HepG2 (cell line): ENCODE results near the gene VGLL4. TPM values are rescaled to one million over a fixed set of nuclear protein-coding genes. Genes with fewer than 3 reads are reported as not detected.

ENCODE experiments used
- ATAC-seq: fragments of 200-7000 bp; cut with Tn5 transposase; 3 replicates; pipeline ENCODE4 v1.9.1; 2020; ENCODE audit warnings: mild to moderate bottlenecking, moderate library complexity
- BruUV-seq: library from RNA; stranded (reverse); fragments of 400-500 nt; replicated peaks from 2 replicates; lab custom pipeline; 2021; lab: Mats Ljungman, UMichigan
- CTCF ChIA-PET: fragments of 300-600 bp; formaldehyde crosslinking; extraction: SDS; loops from one replicate; lab custom pipeline; 2021; ENCODE audit warnings: low total read pairs, inconsistent platforms, low intra/inter-chr PET ratio; lab: Yijun Ruan, JAX
- POLR2A ChIA-PET: fragments of 350-600 bp; sonication (Branson Sonifier 250); formaldehyde crosslinking; loops from one replicate; lab custom pipeline; 2020; ENCODE audit warnings: antibody characterized with exemption, inconsistent platforms; lab: Yijun Ruan, JAX
- DNase-seq: peaks from one replicate; pipeline ENCODE4 v3.0.0-alpha.2; 2015; ENCODE audit warnings: low spot score
- FAIRE-seq: peaks from 3 replicates; lab custom pipeline; 2011; peaks lifted over from hg19 to GRCh38; lab: Jason Lieb, UNC
- H2AFZ ChIP-seq: one replicate; pipeline ENCODE4 v1.6.1; 2011; ENCODE audit warnings: low read length, inconsistent platforms
- H3K27ac ChIP-seq: fragments of 300-600 bp; 3 replicates; pipeline ENCODE4 v1.8.0; 2011; ENCODE audit warnings: mixed run types, mild to moderate bottlenecking, mixed read lengths, low read length, inconsistent platforms; ENCODE audit not compliant: insufficient read depth; ENCODE audit errors: extremely low read length
- H3K27me3 ChIP-seq, 2 experiments: fragments of 200-600 bp in 1 of 2; 2 replicates in 1 of 2; 3 replicates in 1 of 2; pipeline versions ENCODE4 v1.6.0 to v1.8.0; 2011; ENCODE audit warnings: low read length in 2 of 2, mild to moderate bottlenecking in 2 of 2, moderate library complexity in 2 of 2, inconsistent platforms in 1 of 2; ENCODE audit not compliant: insufficient read depth in 2 of 2, control insufficient read depth in 1 of 2
- H3K36me3 ChIP-seq, 2 experiments: fragments of 200-600 bp in 1 of 2; replicated peaks in 1 of 2; 2 replicates in 1 of 2; 3 replicates in 1 of 2; pipeline versions ENCODE4 v1.5.1 to v1.8.0; 2011; ENCODE audit warnings: low read length in 2 of 2, inconsistent platforms in 1 of 2; ENCODE audit not compliant: insufficient read depth in 2 of 2, control insufficient read depth in 1 of 2
- H3K4me1 ChIP-seq: 2 replicates; pipeline ENCODE4 v1.5.1; 2012; ENCODE audit warnings: low read length, inconsistent platforms; ENCODE audit not compliant: insufficient read depth
- H3K4me2 ChIP-seq: 2 replicates; pipeline ENCODE4 v1.6.0; 2011; ENCODE audit warnings: low read depth, low read length, inconsistent platforms
- H3K4me3 ChIP-seq, 3 experiments: fragments of 200-600 bp in 1 of 3; sonication (generic), shearing (Covaris generic) in 1 of 3; replicated peaks in 1 of 3; 2 replicates each; pipeline ENCODE4 v1.5.1; 2011 to 2016; ENCODE audit warnings: low read length in 3 of 3, inconsistent platforms in 2 of 3, low read depth in 2 of 3, mild to moderate bottlenecking in 2 of 3, control low read depth in 1 of 3, mixed read lengths in 1 of 3; ENCODE audit not compliant: insufficient read depth in 1 of 3
- H3K79me2 ChIP-seq: one replicate; pipeline ENCODE4 v1.6.1; 2011; ENCODE audit warnings: low read length, inconsistent platforms; ENCODE audit not compliant: insufficient read depth
- H3K9ac ChIP-seq: 2 replicates; pipeline ENCODE4 v1.6.0; 2011; ENCODE audit warnings: mild to moderate bottlenecking, low read depth, low read length, inconsistent platforms; ENCODE audit not compliant: insufficient read depth
- H3K9me3 ChIP-seq: 2 replicates; pipeline ENCODE4 v1.5.1; 2012; ENCODE audit warnings: mild to moderate bottlenecking, low read length
- H4K20me1 ChIP-seq: 2 replicates; pipeline ENCODE4 v1.6.0; 2011; ENCODE audit warnings: inconsistent platforms, mild to moderate bottlenecking, low read length, moderate library complexity; ENCODE audit not compliant: insufficient read depth
- DNMT1 ChIP-seq: sonication (generic); formaldehyde crosslinking; IDR thresholded peaks from 2 replicates; pipeline ENCODE4 v1.5.1; 2020; ENCODE audit warnings: mild to moderate bottlenecking, missing genetic modification reagents
- SIX4 ChIP-seq: sonication (generic); formaldehyde crosslinking; IDR thresholded peaks from 2 replicates; pipeline ENCODE4 v1.4.0; 2020; ENCODE audit warnings: missing genetic modification reagents
- SMC3 ChIP-seq: IDR thresholded peaks from 2 replicates; pipeline ENCODE4 v1.6.1; 2011; ENCODE audit warnings: low read length, improper control_type of control experiment
- SYNCRIP ChIP-seq: fragments of 200-400 bp; formaldehyde crosslinking; IDR thresholded peaks from 2 replicates; pipeline ENCODE4 v1.6.1; 2018; ENCODE audit warnings: mild to moderate bottlenecking, low read depth, low read length; ENCODE audit not compliant: insufficient read depth
- THAP8 ChIP-seq: sonication (generic); formaldehyde crosslinking; IDR thresholded peaks from 2 replicates; pipeline ENCODE4 v1.5.1; 2020; ENCODE audit warnings: missing genetic modification reagents, mild to moderate bottlenecking, borderline replicate concordance
- U2AF2 ChIP-seq: fragments of 200-400 bp; formaldehyde crosslinking; IDR thresholded peaks from 2 replicates; pipeline ENCODE4 v1.6.1; 2017; ENCODE audit warnings: low read depth, mild to moderate bottlenecking, low read length
- XRCC5 ChIP-seq: fragments of 200-400 bp; formaldehyde crosslinking; optimal IDR thresholded peaks from 2 replicates; pipeline ENCODE3; 2017; ENCODE audit warnings: mild to moderate bottlenecking, low read length
- ZNF235 ChIP-seq: sonication (generic); formaldehyde crosslinking; IDR thresholded peaks from 2 replicates; pipeline ENCODE4 v1.8.1; 2023; ENCODE audit warnings: mild to moderate bottlenecking, missing genetic modification reagents, borderline replicate concordance
- ZNF407 ChIP-seq: sonication (generic); formaldehyde crosslinking; IDR thresholded peaks from one replicate; pipeline ENCODE4 v1.5.1; 2020; ENCODE audit warnings: mild to moderate bottlenecking, missing genetic modification reagents; ENCODE audit errors: not compliant biosample characterization
- ZNF567 ChIP-seq: sonication (generic); formaldehyde crosslinking; IDR thresholded peaks from 2 replicates; pipeline ENCODE4 v1.8.1; 2023; ENCODE audit warnings: mild to moderate bottlenecking, missing genetic modification reagents, borderline replicate concordance
- WGBS: methylation state at CpG from one replicate; pipeline ENCODE4 v1.1.6; 2017; ENCODE audit warnings: low lambda C conversion rate; 5-methylcytosine and 5-hydroxymethylcytosine counted together
- in situ Hi-C: cut with HindIII; loops from 2 replicates; pipeline ENCODE4 v1.10.0; 2017; ENCODE audit warnings: low pct_unique_long_range_greater_than_20kb; ENCODE audit not compliant: extremely low pct_ligation_motif_present
- intact Hi-C: fragments of 100-400 bp; cut with micrococcal nuclease; formaldehyde crosslinking; loops from one replicate; pipeline ENCODE4 v1.10.0; 2022; ENCODE audit not compliant: unreplicated experiment
- polyA plus RNA-seq, 8 experiments: library from polyadenylated mRNA; depleted of rRNA in 3 of 8; stranded (reverse) in 7 of 8; unstranded in 1 of 8; fragments of >200 nt; fragmentation: Illumina TruSeq in 4 of 8; extraction: Trizol in 4 of 8; gene quantifications; 2 replicates each; pipeline versions ENCODE4 v1.2.1 to v1.2.3, GENCODE V29; 2011 to 2016; ENCODE audit warnings: low read depth in 4 of 8, missing spikeins in 1 of 8, mixed read lengths in 1 of 8; ENCODE audit not compliant: insufficient read depth in 1 of 8
- total RNA-seq, 5 experiments: library from RNA; depleted of rRNA; stranded (reverse); fragments of >200 nt; fragmentation: Illumina TruSeq; extraction: Trizol; gene quantifications; 2 replicates each; pipeline ENCODE4 v1.2.3, GENCODE V29; 2016; ENCODE audit warnings: low read depth in 1 of 5
- TF ChIP-seq, protein P1 (sequence below): sonication (generic); formaldehyde crosslinking; IDR thresholded peaks from 2 replicates; pipeline ENCODE4 v1.5.0; 2020; ENCODE audit warnings: missing genetic modification reagents

Gene VGLL4
- total and polyA plus RNA-seq, 2 of the 13 experiments (the other 11 are each of a cell fraction or from before 2014, with no cell fraction given) = 23.2 to 39.0 TPM

- BruUV-seq = no TSS peak
- no peak for FAIRE-seq
- peaks cover 19% of the 10 kb centered on the region for H3K4me1 ChIP-seq
- H3K27me3 ChIP-seq = no peaks in the 10 kb centered on the region
- CTCF ChIA-PET = no interaction called here
- H3K9me3 ChIP-seq = no peaks in the 10 kb centered on the region
- no peak overlapping the region for H3K27ac ChIP-seq
- H3K36me3 ChIP-seq = no peaks in the 10 kb centered on the region
- ATAC-seq = no peak
- no peak overlapping the region for H2AFZ ChIP-seq
- WGBS = 89% methylated on average over 16 of the region's 16 CpGs
- no peaks in the 10 kb centered on the region for H4K20me1 ChIP-seq
- no peak overlapping the region for H3K9ac ChIP-seq
- POLR2A ChIA-PET = no interaction called here
- DNase-seq = no peak
- H3K79me2 ChIP-seq = no peaks in the 10 kb centered on the region
- no peak overlapping the region for H3K4me3 ChIP-seq
- H3K4me2 ChIP-seq = no peak overlapping the region
- intact Hi-C loops = no loop called here
- in situ Hi-C loops = no loop called here
- TF ChIP-seq DNMT1 (CRISPR knock-in tag) (no peak), ZNF567 (CRISPR knock-in tag) (no peak), ZNF407 (CRISPR knock-in tag) (no peak), SYNCRIP (no peak), ZNF235 (CRISPR knock-in tag) (no peak), XRCC5 (no peak), SIX4 (CRISPR knock-in tag) (no peak), THAP8 (no peak), SMC3 (no peak), U2AF2 (no peak)
- TF ChIP-seq, protein P1, sequence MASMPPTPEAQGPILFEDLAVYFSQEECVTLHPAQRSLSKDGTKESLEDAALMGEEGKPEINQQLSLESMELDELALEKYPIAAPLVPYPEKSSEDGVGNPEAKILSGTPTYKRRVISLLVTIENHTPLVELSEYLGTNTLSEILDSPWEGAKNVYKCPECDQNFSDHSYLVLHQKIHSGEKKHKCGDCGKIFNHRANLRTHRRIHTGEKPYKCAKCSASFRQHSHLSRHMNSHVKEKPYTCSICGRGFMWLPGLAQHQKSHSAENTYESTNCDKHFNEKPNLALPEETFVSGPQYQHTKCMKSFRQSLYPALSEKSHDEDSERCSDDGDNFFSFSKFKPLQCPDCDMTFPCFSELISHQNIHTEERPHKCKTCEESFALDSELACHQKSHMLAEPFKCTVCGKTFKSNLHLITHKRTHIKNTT (CRISPR knock-in tag) = no peak
Measured at GRCh38 chr3:11541321-11542303, 102.1 kb downstream of the VGLL4 start.
